IgD-negative memory B cell (primary cell): Measurements from ENCODE around the gene NAA20. TPM values are rescaled to one million over a fixed set of nuclear protein-coding genes. Genes with fewer than 3 reads are reported as not detected.
A peak's percentile ranks its signal among the peaks of the same experiment; 100 is the strongest.

Experiments
- H3K27ac Mint-ChIP-seq, 3 donors: one replicate each; pipeline ENCODE4 v1.8.0; 2020 to 2022; ENCODE audit warnings: mild to moderate bottlenecking in 3 of 3, mixed read lengths in 3 of 3, moderate library complexity in 1 of 3
- H3K27me3 Mint-ChIP-seq: one replicate; pipeline ENCODE4 v1.8.0; 2021; ENCODE audit warnings: mixed read lengths
- H3K36me3 Mint-ChIP-seq: one replicate; pipeline ENCODE4 v1.8.0; 2020; ENCODE audit warnings: mild to moderate bottlenecking, mixed read lengths
- H3K4me1 Mint-ChIP-seq, 3 donors: one replicate each; pipeline ENCODE4 v1.8.0; 2020 to 2022; ENCODE audit warnings: mixed read lengths in 3 of 3, mild to moderate bottlenecking in 1 of 3
- H3K4me3 Mint-ChIP-seq, 4 donors: one replicate each; pipeline ENCODE4 v1.8.0; 2020 to 2022; ENCODE audit warnings: mild to moderate bottlenecking in 4 of 4, mixed read lengths in 4 of 4, moderate library complexity in 3 of 4
- H3K9me3 Mint-ChIP-seq, 3 donors: one replicate each; pipeline ENCODE4 v1.8.0; 2020 to 2021; ENCODE audit warnings: mixed read lengths in 3 of 3, mild to moderate bottlenecking in 1 of 3
- polyA plus RNA-seq: library from polyadenylated mRNA; unstranded; fragments of 300-500 nt; fragmentation: Illumina TruSeq; gene quantifications from one replicate; pipeline ENCODE4 v1.2.3, GENCODE V29; 2021

NAA20 gene
- polyA plus RNA-seq, 1 donor from 2014 or later, result 51.6 TPM

- Mint-ChIP-seq H3K27ac (no peak overlapping the region), H3K4me3 (no peak overlapping the region), H3K27me3 (peaks cover 6% of the 10 kb centered on the region), H3K9me3 (peaks cover 0 to 4% (median 0%) of the 10 kb centered on the region in 3 donors), H3K4me1 (peaks cover 0 to 2% (median 0%) of the 10 kb centered on the region in 3 donors), H3K36me3 (no peaks in the 10 kb centered on the region)
Measured at GRCh38 chr20:19977373-19977770, 39.8 kb upstream of the NAA20 start.

- H3K4me1 Mint-ChIP-seq, result peaks cover 0 to 2% (median 0%) of the 10 kb centered on the region in 3 donors
- peaks cover 6% of the 10 kb centered on the region for H3K27me3 Mint-ChIP-seq
- no peak overlapping the region for H3K27ac Mint-ChIP-seq
- H3K36me3 Mint-ChIP-seq, result no peaks in the 10 kb centered on the region
- no peak overlapping the region for H3K4me3 Mint-ChIP-seq
- H3K9me3 Mint-ChIP-seq, result peaks cover 0 to 4% (median 0%) of the 10 kb centered on the region in 3 donors
Measured at GRCh38 chr20:19978511-19979210, 38.5 kb upstream of the NAA20 start.

GRCh38 chr20:19981031-19981451 lies 36.1 kb upstream of the NAA20 start:
- H3K4me3 Mint-ChIP-seq, result no peak overlapping the region
- peaks cover 7% of the 10 kb centered on the region for H3K27me3 Mint-ChIP-seq
- peaks cover 0 to 2% (median 0%) of the 10 kb centered on the region in 3 donors for H3K4me1 Mint-ChIP-seq
- H3K36me3 Mint-ChIP-seq, result no peaks in the 10 kb centered on the region
- H3K27ac Mint-ChIP-seq, result no peak overlapping the region
- peaks cover 0 to 4% (median 0%) of the 10 kb centered on the region in 3 donors for H3K9me3 Mint-ChIP-seq

- Mint-ChIP-seq H3K9me3 (no peaks in the 10 kb centered on the region), H3K27ac (no peak overlapping the region), H3K36me3 (no peaks in the 10 kb centered on the region), H3K4me3 (no peak overlapping the region), H3K27me3 (peaks cover 11% of the 10 kb centered on the region), H3K4me1 (peaks cover 0 to under 1% (median 0%) of the 10 kb centered on the region in 3 donors)
Measured at GRCh38 chr20:19986419-19986818, 30.7 kb upstream of the NAA20 start.

GRCh38 chr20:19987046-19987445 lies 30.1 kb upstream of the NAA20 start:
- Mint-ChIP-seq H3K36me3 (no peaks in the 10 kb centered on the region), H3K27ac (no peak overlapping the region), H3K9me3 (no peaks in the 10 kb centered on the region), H3K4me3 (peak overlapping the region in 1 of 4 donors; percentile 53), H3K4me1 (peaks cover 0 to 2% (median 0%) of the 10 kb centered on the region in 3 donors), H3K27me3 (peaks cover 9% of the 10 kb centered on the region)

GRCh38 chr20:19990850-19991249 lies 26.3 kb upstream of the NAA20 start:
- Mint-ChIP-seq H3K9me3 (no peaks in the 10 kb centered on the region), H3K4me1 (peaks cover 0 to 5% (median 3%) of the 10 kb centered on the region in 3 donors), H3K27ac (no peak overlapping the region), H3K27me3 (peaks cover 10% of the 10 kb centered on the region), H3K36me3 (no peaks in the 10 kb centered on the region), H3K4me3 (no peak overlapping the region)

GRCh38 chr20:19991308-19991707 lies 25.9 kb upstream of the NAA20 start:
- no peaks in the 10 kb centered on the region for H3K36me3 Mint-ChIP-seq

GRCh38 chr20:19991854-19992253 lies 25.3 kb upstream of the NAA20 start:
- Mint-ChIP-seq H3K27ac (no peak overlapping the region), H3K9me3 (no peaks in the 10 kb centered on the region), H3K27me3 (peaks cover 9% of the 10 kb centered on the region), H3K36me3 (no peaks in the 10 kb centered on the region), H3K4me3 (no peak overlapping the region), H3K4me1 (peaks cover 0 to 5% (median 3%) of the 10 kb centered on the region in 3 donors)

More at GRCh38 chr20:19991308-19991707, 25.9 kb upstream of the NAA20 start:
- H3K4me3 Mint-ChIP-seq, result no peak overlapping the region
- H3K4me1 Mint-ChIP-seq, result peaks cover 0 to 5% (median 3%) of the 10 kb centered on the region in 3 donors
- peaks cover 9% of the 10 kb centered on the region for H3K27me3 Mint-ChIP-seq
- no peak overlapping the region for H3K27ac Mint-ChIP-seq
- no peaks in the 10 kb centered on the region for H3K9me3 Mint-ChIP-seq

GRCh38 chr20:19992996-19993908 lies 23.9 kb upstream of the NAA20 start:
- no peaks in the 10 kb centered on the region for H3K36me3 Mint-ChIP-seq
- peaks cover 0 to 5% (median 3%) of the 10 kb centered on the region in 3 donors for H3K4me1 Mint-ChIP-seq
- H3K27ac Mint-ChIP-seq, result no peak overlapping the region
- H3K27me3 Mint-ChIP-seq, result peaks cover 9% of the 10 kb centered on the region
- H3K4me3 Mint-ChIP-seq, result no peak overlapping the region
- H3K9me3 Mint-ChIP-seq, result no peaks in the 10 kb centered on the region

GRCh38 chr20:19993958-19994669 lies 23.0 kb upstream of the NAA20 start:
- no peaks in the 10 kb centered on the region for H3K36me3 Mint-ChIP-seq
- H3K9me3 Mint-ChIP-seq, result no peaks in the 10 kb centered on the region
- peaks cover 0 to 5% (median 3%) of the 10 kb centered on the region in 3 donors for H3K4me1 Mint-ChIP-seq
- no peak overlapping the region for H3K27ac Mint-ChIP-seq
- H3K4me3 Mint-ChIP-seq, result no peak overlapping the region
- H3K27me3 Mint-ChIP-seq, result peaks cover 4% of the 10 kb centered on the region

- Mint-ChIP-seq H3K27ac (no peak overlapping the region), H3K27me3 (peaks cover 3% of the 10 kb centered on the region), H3K9me3 (no peaks in the 10 kb centered on the region), H3K4me1 (peaks cover 0 to 5% (median 3%) of the 10 kb centered on the region in 3 donors), H3K36me3 (no peaks in the 10 kb centered on the region), H3K4me3 (no peak overlapping the region)
Measured at GRCh38 chr20:19995220-19995863, 21.8 kb upstream of the NAA20 start.

- Mint-ChIP-seq H3K9me3 (no peaks in the 10 kb centered on the region), H3K27me3 (peaks cover 6% of the 10 kb centered on the region)
Measured at GRCh38 chr20:19996222-19996621, 20.9 kb upstream of the NAA20 start.

GRCh38 chr20:19996917-19997316 lies 20.2 kb upstream of the NAA20 start:
- Mint-ChIP-seq H3K27me3 (peaks cover 9% of the 10 kb centered on the region), H3K36me3 (no peaks in the 10 kb centered on the region), H3K4me3 (no peak overlapping the region), H3K4me1 (peaks cover 0 to 5% (median 1%) of the 10 kb centered on the region in 3 donors), H3K27ac (no peak overlapping the region), H3K9me3 (no peaks in the 10 kb centered on the region)

More at GRCh38 chr20:19996222-19996621, 20.9 kb upstream of the NAA20 start:
- Mint-ChIP-seq H3K4me1 (peaks cover 0 to 5% (median 3%) of the 10 kb centered on the region in 3 donors), H3K27ac (no peak overlapping the region), H3K36me3 (no peaks in the 10 kb centered on the region), H3K4me3 (no peak overlapping the region)

- H3K36me3 Mint-ChIP-seq, result no peaks in the 10 kb centered on the region
- H3K4me3 Mint-ChIP-seq, result no peak overlapping the region
- peaks cover 4 to 18% (median 10%) of the 10 kb centered on the region in 3 donors for H3K4me1 Mint-ChIP-seq
- H3K27me3 Mint-ChIP-seq, result peaks cover 27% of the 10 kb centered on the region
- H3K9me3 Mint-ChIP-seq, result no peaks in the 10 kb centered on the region
- H3K27ac Mint-ChIP-seq, result peak overlapping the region in 1 of 3 donors; percentile 47
Measured at GRCh38 chr20:19998990-19999705, 18.0 kb upstream of the NAA20 start.
